RKO (cell line): Measurements from ENCODE around the gene SH3BP1.

Experiments
- DNase-seq: peaks from one replicate; pipeline ENCODE4 v3.0.0-alpha.2; 2016; ENCODE audit warnings: low spot score

The SH3BP1 gene

DNA sequence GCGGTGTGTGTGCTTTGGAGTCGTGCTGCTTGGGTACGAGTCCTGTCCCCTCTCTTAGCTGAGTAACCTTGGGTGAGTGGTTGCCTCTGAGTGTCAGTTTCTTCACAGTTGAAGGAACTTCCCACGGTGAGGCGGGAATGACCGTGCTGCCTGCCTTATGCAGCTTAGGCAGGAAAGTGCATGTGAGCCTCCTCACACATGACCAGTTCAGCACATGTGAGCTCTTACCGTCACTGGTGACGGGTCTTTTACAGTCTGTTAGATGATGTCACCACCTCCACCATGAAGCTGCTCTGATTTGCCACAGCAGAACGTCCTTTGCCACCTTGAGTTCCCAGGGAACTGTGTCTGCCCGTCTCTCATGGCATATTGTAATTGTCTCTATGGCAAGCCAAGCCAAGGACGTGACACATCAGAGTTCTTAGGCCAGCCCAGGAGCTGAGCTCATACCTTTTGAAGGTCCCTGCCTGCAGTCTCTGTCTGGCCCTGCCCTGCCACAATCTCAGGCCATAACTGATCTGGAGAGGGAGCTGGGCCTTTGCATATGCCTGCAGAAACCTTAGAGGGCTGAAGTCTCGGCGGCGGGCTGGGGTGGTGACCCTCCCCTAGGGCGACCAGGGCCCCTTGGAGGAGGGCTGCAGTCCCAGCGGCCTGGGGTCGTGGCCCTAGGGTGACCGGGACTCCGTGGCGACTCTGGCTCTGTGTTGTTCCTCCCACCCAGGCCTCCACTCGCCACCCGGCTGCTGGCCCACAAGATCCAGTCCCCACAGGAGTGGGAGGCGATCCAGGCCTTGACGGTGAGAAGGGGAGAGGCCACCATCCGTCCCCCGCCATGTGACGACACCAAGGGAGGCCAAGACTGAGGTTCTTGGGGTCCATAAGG, 23.0 kb upstream of the SH3BP1 start:
- no peak for DNase-seq

DNA sequence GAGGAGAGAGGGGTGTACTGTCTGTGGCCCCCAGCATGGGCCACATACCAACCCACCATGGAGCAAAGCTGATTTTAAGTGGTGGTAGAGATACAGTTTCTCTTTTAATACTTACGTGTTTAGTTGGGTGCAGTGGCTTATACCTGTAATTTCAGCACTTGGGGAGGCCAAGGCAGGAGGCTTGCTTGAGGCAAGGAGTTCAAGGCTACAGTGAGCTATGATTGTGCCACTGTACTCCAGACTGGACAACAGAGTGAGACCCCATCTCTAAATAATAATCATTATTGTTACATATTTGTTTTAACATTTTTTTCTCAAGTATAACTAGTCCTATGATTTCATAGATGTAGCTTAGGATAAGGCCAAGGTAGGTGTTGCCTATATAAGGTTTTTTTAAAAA, 22.0 kb upstream of the SH3BP1 start:
- no peak for DNase-seq

DNA sequence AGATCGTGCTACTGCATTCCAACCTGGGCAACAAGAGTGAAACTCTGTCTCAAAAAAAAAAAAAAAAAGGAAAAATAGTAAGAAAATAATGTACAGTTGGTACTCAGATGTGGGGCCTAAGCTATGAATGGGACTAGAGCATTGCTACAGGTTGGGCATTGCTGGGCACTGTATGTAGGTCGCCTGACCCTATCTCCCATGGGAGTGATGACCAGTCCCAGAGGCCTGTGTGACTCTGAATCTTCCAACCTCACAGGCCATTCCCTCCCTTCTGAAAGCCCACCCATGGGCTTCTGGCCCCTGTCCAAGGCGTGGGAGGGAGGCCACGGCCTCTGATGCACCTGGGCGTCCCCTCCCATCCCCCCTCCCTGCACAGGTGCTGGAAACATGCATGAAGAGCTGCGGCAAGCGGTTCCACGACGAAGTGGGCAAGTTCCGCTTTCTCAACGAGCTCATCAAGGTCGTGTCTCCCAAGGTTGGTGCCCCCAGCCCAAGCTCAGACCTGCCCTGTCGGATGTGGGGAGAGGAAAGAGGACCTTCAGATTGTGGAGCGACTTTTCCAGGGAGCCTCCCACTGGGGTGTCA, 21.3 kb upstream of the SH3BP1 start:
- no peak for DNase-seq

DNA sequence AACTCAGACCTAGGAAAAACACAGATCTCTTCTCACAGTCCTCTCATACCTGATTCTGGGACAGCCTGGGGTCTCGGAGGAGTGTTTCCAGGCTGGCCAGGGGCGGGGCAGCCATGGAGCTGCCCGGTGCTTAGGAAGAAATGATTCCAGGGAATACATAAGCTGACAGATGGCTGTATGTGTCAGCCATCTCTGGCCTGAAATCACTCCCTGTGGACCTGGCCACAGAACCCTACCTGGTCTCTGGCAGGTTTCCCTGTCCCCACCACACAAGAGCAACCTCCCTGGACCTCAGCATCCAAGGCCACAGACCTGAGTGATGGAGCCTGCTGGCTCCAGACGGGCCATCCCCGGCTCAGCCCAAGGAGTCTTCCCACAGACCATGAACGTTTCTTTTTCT, 20.8 kb upstream of the SH3BP1 start:
- no peak for DNase-seq

DNA sequence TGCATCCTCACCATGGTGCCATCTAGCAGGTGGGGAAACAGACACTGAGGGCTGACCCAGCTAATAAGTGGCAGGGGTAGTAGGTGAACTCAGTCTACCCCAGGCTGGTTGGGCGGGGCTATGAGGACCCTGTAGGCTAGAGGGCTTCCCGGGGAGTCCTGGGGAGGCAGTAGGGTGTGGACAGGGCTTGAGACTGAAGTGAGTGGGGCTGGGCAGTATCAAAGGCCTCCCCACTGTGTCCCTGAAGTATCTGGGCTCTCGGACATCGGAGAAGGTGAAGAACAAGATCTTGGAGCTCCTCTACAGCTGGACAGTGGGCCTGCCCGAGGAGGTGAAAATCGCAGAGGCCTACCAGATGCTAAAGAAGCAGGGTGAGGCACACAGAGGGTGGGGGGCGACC, 19.5 kb upstream of the SH3BP1 start:
- no peak for DNase-seq

DNA sequence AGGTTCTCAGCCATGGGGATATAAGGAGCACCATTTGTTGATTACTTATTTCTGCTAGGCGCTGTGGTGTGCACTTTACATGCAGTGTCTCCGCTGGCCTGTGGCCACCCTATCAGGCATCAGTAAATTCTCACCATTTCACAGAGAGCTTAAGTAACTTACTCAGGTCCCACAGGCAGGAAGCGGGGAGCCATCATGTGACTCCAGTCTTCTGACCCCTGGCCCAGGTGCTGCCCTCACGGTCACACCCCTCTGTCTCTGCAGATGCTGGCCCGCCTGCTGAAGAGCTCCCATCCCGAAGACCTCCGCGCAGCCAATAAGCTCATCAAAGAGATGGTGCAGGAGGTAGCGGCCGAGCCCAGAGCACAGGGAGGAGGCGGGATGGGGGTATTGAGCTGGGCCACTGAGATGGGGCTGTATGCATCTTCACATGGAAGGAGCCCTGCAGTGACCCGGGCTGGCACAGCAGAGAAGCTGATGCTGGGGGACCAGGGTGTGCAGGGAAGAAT, 18.1 kb upstream of the SH3BP1 start:
- DNase-seq: no peak

DNA sequence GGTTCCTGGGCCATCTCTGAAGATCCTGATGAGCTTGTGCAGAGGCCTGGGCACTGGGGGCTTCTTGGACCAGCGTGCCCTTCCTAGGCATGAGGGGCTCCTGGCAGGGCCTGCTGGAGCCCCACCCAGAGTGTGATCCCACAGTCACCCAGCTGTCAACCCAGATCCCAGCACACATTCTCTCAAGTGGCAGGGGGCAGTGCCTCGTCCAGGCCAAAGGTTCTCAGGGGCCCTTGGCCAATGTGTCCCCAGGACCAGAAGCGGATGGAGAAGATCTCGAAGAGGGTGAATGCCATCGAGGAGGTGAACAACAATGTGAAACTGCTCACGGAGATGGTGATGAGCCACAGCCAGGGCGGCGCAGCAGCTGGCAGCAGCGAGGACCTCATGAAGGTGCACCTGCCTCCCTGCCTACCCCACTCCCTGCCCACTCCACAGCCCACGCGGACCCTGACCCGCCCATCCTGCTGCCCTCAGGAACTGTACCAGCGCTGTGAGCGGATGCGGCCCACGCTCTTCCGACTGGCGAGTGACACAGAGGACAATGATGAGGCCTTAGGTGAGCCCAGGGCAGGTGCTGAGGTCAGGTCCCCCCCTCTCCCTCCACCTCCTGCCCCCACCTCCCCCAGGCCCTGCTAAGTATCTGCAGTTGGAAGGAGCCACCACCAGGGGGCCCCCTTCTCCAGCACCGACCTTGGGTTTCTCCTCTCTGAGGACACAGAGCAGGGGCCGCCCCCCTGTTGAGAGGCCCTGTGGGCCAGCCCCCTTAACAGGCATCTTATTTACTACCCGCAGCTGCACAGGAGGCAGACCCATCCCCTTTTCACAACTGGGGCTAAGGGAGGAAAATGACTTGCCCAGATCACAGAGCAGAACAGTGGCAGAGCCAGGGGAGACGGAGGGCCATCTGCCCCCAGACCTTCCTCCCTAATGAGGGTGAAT, 16.1 kb upstream of the SH3BP1 start:
- DNase-seq: peak; percentile 46

DNA sequence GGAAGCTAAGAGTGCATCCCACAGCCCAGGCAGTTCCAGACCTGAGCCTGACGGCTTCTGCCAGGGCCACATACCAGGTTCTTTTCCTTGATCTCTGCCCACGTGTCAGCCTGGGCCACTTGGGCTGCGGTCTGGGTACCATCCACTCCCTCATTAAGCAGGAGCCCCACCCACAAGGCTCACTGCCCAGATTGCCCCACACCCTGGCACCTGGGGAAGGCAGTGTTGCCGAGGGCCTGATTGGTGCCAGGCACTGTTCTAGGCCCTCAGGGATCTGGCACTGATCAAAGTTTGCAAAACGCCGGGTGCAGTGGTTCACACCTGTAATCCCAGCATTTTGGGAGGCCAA, 15.5 kb upstream of the SH3BP1 start:
- DNase-seq: no peak

DNA sequence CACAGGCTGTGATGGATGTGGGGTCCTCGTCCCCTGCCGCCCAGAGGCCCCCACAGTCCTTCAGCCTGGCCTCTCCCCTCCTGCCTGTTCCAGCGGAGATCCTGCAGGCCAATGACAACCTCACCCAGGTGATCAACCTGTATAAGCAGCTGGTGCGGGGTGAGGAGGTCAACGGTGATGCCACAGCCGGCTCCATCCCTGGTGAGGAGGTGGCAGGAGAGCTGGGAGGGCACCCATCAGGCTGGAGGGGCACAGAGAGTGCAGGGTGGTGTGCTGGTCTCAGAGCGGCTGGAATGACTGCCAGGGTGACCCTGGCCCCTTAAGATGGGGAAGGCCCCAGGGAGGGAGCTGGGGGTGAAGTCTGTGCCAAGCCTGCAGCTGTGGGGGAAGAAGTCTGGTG, 14.6 kb upstream of the SH3BP1 start:
- no peak for DNase-seq

DNA sequence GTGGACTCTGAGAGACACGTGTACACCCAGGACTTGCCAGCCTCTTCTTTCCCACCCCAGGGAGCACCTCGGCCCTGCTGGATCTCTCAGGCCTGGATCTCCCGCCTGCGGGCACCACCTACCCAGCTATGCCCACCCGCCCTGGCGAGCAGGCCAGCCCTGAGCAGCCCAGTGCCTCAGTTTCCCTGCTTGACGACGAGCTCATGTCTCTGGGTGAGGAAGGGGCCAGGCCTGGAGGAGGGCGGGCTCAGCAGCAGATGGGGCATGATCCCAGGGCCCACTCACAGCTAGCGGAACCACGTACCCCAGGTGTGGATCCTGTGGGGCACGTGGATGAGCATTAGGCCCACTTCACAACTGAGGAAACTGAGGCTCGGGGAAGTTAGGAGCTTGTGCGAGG, 13.7 kb upstream of the SH3BP1 start:
- DNase-seq: no peak

DNA sequence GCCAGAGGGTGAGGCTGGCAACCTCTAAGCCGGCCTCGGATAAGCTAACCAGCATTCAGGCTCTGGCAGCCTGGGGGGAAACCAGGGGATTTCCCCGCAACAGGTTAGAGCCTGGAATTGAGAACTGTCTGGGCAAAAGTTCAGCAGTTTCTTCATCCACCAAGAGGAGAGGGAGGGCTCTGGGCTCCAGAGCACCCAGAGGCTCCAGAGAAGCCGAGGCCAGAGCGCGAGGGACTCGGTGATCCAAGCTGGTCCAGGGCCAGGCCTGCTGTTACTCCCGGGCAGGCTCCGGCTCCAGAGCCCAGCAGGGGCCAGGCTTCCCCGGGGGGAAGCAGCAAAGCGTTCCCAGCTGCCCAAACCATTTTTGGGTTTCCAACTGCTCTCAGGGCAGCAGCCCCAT, 13.3 kb upstream of the SH3BP1 start:
- no peak for DNase-seq

DNA sequence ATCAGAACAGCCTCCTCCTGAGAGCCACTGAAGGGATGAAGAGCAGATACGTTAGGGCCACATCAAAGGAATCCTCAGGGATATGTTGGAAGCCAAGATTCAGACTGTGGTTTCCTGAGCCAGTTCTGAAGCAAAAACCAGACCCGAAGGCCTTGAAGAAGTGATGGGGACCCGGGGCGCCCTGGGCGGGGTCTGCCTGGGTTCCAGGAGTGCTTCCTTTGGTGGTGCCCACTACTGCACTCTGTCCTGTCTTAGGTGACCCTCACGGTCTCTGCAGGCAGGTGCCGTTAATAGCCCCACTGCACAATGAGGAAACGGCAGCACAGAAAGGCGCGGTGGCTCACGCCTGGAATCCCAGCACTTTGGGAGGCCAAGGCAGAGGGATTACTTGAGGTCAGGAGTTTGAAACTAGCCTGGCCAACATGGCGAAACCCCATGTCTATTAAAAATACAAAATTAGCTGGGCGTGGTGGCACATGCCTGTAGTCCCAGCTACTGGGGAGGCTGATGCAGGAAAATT, 12.9 kb upstream of the SH3BP1 start:
- no peak for DNase-seq

DNA sequence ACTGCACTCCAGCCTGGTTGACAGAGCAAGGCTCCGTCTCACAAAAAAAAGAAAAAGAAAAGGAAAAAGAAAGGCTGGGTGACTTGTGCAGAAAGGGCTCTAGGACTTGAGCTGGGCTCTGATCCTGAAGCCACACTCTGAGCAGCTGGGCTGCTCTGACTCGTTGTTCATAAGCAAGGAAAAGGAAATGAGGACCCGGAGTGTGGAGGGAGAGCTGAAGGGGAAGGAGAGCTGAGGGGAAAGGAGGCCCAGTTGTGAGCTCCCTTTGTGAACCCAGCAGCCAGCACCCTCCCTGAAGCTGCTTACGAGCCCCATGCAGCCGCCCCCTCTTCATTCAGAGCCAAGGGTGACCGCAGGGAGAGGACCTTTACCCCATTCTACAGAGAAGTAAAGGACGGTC, 12.3 kb upstream of the SH3BP1 start:
- no peak for DNase-seq

DNA sequence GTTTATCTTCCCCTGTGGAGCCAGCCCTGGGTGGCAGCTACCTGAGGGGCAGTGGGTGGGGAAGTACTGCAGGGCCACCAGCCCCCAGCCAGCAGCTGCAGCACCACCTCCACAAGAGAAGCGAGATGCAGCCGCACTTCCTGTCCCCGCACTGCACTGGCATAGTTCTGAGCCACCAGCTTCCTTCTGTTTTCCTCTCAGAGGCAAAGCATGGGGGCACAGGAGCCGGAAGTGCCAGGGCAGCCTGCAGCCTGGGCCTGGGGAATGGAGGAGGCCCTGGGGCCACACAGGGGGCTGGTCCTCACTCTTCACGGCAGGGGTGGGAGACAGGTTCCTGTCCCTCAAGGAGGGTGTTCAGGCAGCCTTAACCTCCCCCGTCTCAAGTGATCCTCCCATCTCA, 11.9 kb upstream of the SH3BP1 start:
- DNase-seq: no peak

DNA sequence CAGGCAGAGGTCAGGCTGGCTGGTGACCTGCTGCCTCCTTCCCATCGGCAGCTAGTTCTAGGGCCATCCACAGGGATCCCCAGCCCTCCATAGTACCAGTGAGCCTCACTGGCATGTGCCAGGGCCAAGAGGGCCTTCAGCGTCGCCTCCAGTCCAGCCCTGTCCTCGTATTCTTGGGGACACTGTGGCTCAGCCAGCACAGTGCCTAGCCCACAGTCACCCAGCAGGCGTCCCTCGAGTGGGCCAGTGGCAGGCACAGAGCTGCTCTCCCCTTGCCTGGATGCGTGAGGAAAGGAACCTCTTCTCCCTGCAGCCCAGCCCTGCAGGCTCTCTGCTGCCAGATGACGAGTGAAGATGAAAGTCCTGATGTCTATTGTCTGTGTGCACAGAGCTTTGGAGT, 10.6 kb upstream of the SH3BP1 start:
- DNase-seq: no peak

DNA sequence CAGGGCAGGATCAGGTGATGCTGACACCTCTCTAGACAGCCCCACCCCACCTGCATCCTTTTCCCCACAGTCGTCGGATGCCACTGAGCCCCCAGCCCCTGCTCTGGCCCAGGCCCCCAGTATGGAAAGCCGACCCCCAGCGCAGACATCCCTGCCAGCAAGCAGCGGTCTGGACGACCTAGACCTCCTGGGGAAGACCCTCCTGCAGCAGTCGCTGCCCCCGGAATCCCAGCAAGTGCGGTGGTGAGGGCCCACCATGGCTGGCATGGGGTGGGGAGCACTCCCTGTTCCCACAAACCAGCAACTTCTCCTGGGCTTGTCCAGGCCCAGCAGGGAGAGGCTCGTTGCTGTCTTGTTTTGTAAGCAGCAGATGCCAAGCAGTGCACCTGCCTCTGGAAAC, 9.5 kb upstream of the SH3BP1 start:
- DNase-seq: no peak

DNA sequence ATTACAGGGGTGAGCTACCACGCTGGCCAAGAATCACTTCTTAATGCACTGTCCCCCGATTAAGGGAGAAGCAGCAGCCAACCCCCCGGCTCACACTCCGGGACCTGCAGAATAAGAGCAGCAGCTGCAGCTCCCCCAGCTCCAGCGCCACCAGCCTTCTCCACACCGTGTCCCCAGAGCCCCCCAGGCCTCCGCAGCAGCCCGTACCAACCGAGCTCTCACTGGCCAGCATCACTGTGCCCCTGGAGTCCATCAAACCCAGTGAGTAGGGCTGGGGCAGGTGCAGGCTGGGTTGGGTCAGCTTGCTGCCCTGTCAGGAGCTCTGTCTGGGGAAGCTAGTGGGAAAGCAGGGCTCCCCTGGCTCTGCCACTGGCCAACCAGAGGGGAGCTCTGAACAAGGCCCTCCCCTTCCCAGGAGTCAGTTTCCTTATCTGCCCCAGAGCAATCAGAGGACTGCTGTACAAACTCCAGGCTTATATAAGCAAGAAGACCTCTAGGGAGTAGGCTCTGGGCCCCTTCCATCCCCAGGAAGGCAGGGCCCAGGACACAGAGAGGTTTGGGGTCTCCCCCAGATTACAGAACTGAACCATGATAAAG, 8.5 kb upstream of the SH3BP1 start:
- no peak for DNase-seq

DNA sequence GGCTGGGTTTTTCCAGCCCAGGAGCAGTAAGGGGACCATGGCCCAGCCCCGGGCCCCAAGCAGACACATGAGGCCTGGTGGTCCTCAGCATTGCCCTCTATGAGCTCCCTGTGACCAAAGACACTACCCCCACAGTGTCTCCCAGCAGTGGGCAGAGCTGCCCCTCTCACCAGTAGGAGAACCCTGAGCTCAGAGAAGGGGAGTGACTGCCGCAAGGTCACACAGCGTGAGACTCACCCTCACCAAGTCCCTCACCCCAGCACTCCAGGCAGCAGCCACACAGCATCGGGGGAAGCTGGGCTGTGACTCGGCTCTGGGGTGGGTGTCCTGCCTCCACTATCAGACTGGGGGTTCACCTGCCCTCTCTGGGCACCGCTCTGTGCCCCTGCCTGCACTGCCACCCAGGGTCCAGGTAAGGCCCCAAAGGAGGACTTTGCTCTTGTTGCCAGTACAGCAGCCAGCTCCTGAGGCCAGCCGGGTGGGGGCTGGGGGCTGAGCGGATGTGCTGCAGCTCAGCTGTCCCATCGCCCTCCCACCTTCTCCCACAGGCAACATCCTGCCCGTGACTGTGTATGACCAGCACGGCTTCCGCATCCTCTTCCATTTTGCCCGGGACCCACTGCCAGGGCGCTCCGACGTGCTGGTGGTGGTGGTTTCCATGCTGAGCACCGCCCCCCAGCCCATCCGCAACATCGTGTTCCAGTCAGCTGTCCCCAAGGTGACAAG, 7.9 kb upstream of the SH3BP1 start:
- DNase-seq: no peak

DNA sequence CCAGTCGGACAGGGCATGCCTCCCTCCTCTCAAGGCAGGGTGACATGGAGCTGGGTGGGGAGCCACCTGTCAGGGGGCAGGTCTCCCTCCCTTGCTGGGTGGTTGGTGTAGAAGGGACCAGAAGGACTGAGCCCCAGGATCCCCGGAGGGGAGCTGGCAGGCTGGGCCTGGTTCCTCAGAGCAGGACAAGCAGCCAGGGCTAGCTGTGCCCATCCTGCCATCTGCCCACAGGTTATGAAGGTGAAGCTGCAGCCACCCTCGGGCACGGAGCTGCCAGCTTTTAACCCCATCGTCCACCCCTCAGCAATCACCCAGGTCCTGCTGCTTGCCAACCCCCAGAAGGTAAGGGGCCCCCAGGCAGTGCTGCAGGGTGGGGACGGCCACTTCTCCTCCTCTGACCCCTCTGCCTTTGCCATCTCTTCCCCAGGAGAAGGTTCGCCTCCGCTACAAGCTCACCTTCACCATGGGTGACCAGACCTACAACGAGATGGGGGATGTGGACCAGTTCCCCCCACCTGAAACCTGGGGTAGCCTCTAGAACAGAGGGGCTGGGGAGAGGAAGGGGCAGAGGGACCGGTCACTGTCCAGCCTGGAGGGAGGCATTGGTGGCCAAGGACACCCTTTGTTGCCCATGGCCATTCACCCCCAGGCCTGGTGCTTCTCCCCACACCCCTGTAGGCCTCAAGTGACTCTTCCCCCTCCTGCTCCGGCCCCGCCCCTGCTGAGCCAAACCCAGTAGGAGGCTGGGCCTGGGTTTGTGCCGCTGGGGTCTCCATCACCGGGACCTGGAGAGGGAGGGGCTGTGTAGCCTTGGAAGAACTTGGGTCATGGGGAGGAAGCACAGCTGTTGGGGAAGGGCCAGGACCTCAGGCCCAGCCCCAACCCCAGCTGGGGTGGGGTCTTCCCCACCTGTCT, 7.0 kb upstream of the SH3BP1 start:
- DNase-seq: no peak

DNA sequence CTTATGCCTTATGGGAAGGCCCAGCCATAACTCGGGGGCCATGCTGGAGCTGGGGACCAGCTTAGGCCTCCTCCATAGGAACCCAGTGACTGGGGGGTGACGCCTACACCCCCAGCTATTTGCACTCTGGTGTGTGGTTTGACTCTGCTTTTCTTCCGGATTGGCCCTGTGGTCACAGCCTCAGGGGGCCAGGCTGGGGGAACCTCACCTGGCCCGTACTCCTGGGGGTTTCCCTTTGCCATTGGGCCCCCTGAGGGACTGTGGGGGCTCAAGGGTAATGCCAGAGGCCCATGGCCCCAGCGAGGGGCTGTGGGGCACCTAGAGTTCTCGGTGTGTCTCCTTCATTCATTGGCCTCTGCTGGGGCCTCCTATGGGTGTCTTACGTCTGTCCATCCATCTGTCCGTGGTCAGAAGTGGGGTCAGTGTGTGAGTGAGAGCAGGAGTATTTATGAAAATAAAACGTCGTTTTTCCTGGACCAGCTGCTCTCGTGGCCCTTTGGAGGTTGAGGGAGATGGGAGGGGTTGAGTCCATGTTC, 6.3 kb upstream of the SH3BP1 start:
- DNase-seq: no peak
